Stimulated activated naive CD8-positive, alpha-beta T cell treated with anti-CD3 and anti-CD28 coated beads, Interleukin-15, amount 100 ng/mL, for 72 hours (primary cell): ENCODE results near the gene B3GAT3.

Experiments
- ATAC-seq: fragments of 150-1000 bp; cut with Tn5 transposase; 2 replicates; pipeline ENCODE4 v1.10.0; 2021; ENCODE audit warnings: mild to moderate bottlenecking, moderate library complexity
- DNase-seq, 2 donors: peaks; one replicate each; pipeline ENCODE4 v3.0.0; 2021 to 2022
- H3K27ac Mint-ChIP-seq, 2 donors: one replicate each; pipeline ENCODE4 v1.8.0; 2022; ENCODE audit warnings: mild to moderate bottlenecking in 2 of 2, mixed read lengths in 2 of 2, moderate library complexity in 2 of 2
- H3K27me3 Mint-ChIP-seq: one replicate; pipeline ENCODE4 v1.8.0; 2022; ENCODE audit warnings: mixed read lengths
- H3K4me1 Mint-ChIP-seq: one replicate; pipeline ENCODE4 v1.8.0; 2022; ENCODE audit warnings: mild to moderate bottlenecking, mixed read lengths
- H3K4me3 Mint-ChIP-seq, 2 donors: one replicate each; pipeline ENCODE4 v1.8.0; 2022; ENCODE audit warnings: mild to moderate bottlenecking in 2 of 2, mixed read lengths in 2 of 2, moderate library complexity in 1 of 2
- H3K9me3 Mint-ChIP-seq, 2 donors: one replicate each; pipeline ENCODE4 v1.8.0; 2022; ENCODE audit warnings: mixed read lengths in 2 of 2

The B3GAT3 gene

DNA sequence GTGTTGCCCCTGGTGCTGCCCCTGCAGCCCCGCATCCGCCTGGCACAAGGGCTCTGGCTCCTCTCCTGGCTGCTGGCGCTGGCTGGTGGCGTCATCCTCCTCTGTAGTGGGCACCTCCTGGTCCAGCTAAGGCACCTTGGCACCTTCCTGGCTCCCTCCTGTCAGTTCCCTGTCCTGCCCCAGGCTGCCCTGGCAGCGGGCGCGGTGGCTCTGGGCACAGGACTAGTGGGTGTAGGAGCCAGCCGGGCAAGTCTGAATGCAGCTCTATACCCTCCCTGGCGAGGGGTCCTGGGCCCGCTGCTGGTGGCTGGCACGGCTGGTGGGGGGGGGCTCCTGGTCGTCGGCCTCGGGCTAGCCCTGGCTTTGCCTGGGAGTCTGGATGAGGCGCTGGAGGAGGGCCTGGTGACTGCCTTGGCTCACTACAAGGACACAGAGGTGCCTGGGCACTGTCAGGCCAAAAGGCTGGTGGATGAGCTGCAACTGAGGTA, 8.5 kb downstream of the B3GAT3 start:
- Mint-ChIP-seq H3K27me3 (no peaks in the 10 kb centered on the region), H3K4me1 (peaks cover 74% of the 10 kb centered on the region), H3K9me3 (no peaks in the 10 kb centered on the region), H3K4me3 (peak overlapping the region in 1 of 2 donors; percentile 45), H3K27ac (peak overlapping the region in 1 of 2 donors; percentile 82)
- ATAC-seq (no peak), DNase-seq (peak in 1 of 2 donors; percentile 32)

- Mint-ChIP-seq H3K4me3 (peak within 1 kb of the TSS; percentile 95 to 97), H3K27me3 (no peaks in the 10 kb centered on the region), H3K27ac (peak within 1 kb of the TSS; percentile 97 to 99), H3K9me3 (no peaks in the 10 kb centered on the region), H3K4me1 (peaks cover 81% of the 10 kb centered on the region)
- ATAC-seq (peak; percentile 81), DNase-seq (peak; percentile 91)
Measured at GRCh38 chr11:62612366-62613290, 9.2 kb downstream of the B3GAT3 start, which contains the start of the genes EML3 and ROM1. Gene EML3, minus strand, starts transcription at chr11:62612775. Its CDS starts 318 bp downstream, at chr11:62612457. Gene ROM1, plus strand, starts transcription at chr11:62613257. Its CDS starts 25 bp downstream, at chr11:62613282.

GRCh38 chr11:62611705-62612365, 10.0 kb downstream of the B3GAT3 start:
- Mint-ChIP-seq H3K4me1 (peaks cover 77% of the 10 kb centered on the region), H3K9me3 (no peaks in the 10 kb centered on the region), H3K27ac (peak overlapping the region; percentile 97 to 99), H3K27me3 (no peaks in the 10 kb centered on the region), H3K4me3 (peak overlapping the region; percentile 95 to 97)
- peak; percentile 61 for ATAC-seq
- peak in 1 of 2 donors; percentile 72 for DNase-seq

GRCh38 chr11:62610814-62611704, 10.7 kb downstream of the B3GAT3 start:
- no peaks in the 10 kb centered on the region for H3K9me3 Mint-ChIP-seq
- H3K4me1 Mint-ChIP-seq: peaks cover 73% of the 10 kb centered on the region
- H3K27me3 Mint-ChIP-seq: no peaks in the 10 kb centered on the region
- DNase-seq (no peak), ATAC-seq (no peak)
- H3K4me3 Mint-ChIP-seq: peak overlapping the region; percentile 95 to 97
- H3K27ac Mint-ChIP-seq: peak overlapping the region; percentile 97 to 99

GRCh38 chr11:62610403-62610802, 11.4 kb downstream of the B3GAT3 start:
- Mint-ChIP-seq H3K4me1 (peaks cover 77% of the 10 kb centered on the region), H3K27me3 (no peaks in the 10 kb centered on the region), H3K9me3 (no peaks in the 10 kb centered on the region), H3K27ac (peak overlapping the region; percentile 93 to 94), H3K4me3 (peak overlapping the region; percentile 95 to 97)
- DNase-seq: no peak
- ATAC-seq: no peak

DNA sequence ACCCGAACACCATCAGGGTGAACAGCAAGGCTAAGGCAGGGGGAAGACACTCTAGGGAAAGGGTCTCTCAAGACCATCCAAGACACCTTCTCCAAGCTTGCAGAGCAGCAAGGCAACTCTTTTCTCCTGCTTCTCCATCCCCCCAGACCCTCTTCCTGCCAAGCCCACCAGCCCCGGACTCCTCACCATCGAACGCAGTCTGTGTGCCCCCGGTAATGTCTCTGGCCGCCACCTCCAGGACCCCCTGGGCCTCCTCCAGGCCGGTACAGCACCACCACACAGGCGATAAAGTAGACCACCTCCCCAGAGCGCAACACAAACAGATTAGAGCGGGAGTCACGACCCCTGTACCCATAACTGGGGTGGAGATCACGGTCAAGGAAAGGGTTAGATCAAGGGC, 13.0 kb downstream of the B3GAT3 start:
- Mint-ChIP-seq H3K4me3 (peak overlapping the region in 1 of 2 donors; percentile 0), H3K27ac (peak overlapping the region; percentile 7 to 20), H3K27me3 (no peaks in the 10 kb centered on the region), H3K9me3 (no peaks in the 10 kb centered on the region), H3K4me1 (peaks cover 74% of the 10 kb centered on the region)
- DNase-seq: no peak
- no peak for ATAC-seq

- peak overlapping the region in 1 of 2 donors; percentile 27 for H3K27ac Mint-ChIP-seq
- H3K27me3 Mint-ChIP-seq: no peaks in the 10 kb centered on the region
- H3K9me3 Mint-ChIP-seq: no peaks in the 10 kb centered on the region
- no peak for DNase-seq
- ATAC-seq: no peak
- H3K4me3 Mint-ChIP-seq: no peak overlapping the region
- peaks cover 76% of the 10 kb centered on the region for H3K4me1 Mint-ChIP-seq
Measured at GRCh38 chr11:62607714-62608113, 14.1 kb downstream of the B3GAT3 start.

DNA sequence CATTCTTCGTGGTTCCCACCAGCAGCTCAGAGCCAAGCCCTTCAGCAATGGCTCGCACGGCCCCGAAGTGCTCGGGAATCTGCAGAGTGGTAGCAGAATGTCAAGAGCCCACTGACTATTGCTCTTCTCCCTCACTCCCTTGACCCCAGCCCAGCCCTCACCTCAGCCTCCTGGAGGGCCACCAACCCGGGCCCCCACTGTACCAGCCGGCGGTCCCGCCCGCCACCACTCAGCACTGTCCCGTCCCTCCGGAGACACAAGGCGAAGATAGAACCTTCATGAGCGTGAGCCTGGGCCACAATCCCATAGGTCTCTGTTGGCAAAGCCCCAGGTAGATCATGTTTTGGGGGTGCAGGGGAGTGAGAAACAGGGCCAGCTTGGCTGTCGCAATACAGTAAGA, 15.9 kb downstream of the B3GAT3 start:
- no peak for DNase-seq
- ATAC-seq: no peak
- H3K27me3 Mint-ChIP-seq: no peaks in the 10 kb centered on the region
- H3K4me1 Mint-ChIP-seq: peaks cover 78% of the 10 kb centered on the region
- H3K27ac Mint-ChIP-seq: no peak overlapping the region
- H3K4me3 Mint-ChIP-seq: no peak overlapping the region
- H3K9me3 Mint-ChIP-seq: no peaks in the 10 kb centered on the region

- no peak overlapping the region for H3K4me3 Mint-ChIP-seq
- DNase-seq (no peak), ATAC-seq (no peak)
- H3K27ac Mint-ChIP-seq: no peak overlapping the region
- peaks cover 73% of the 10 kb centered on the region for H3K4me1 Mint-ChIP-seq
- H3K27me3 Mint-ChIP-seq: no peaks in the 10 kb centered on the region
- H3K9me3 Mint-ChIP-seq: no peaks in the 10 kb centered on the region
Measured at GRCh38 chr11:62605467-62605866, 16.3 kb downstream of the B3GAT3 start.

GRCh38 chr11:62604460-62605120, 17.2 kb downstream of the B3GAT3 start:
- Mint-ChIP-seq H3K27ac (peak overlapping the region in 1 of 2 donors; percentile 42), H3K9me3 (no peaks in the 10 kb centered on the region), H3K4me1 (peaks cover 70% of the 10 kb centered on the region), H3K27me3 (no peaks in the 10 kb centered on the region), H3K4me3 (no peak overlapping the region)
- no peak for DNase-seq
- ATAC-seq: no peak

- H3K27ac Mint-ChIP-seq: peak overlapping the region in 1 of 2 donors; percentile 38
- H3K4me3 Mint-ChIP-seq: peak overlapping the region in 1 of 2 donors; percentile 85
- ATAC-seq (no peak), DNase-seq (no peak)
- no peaks in the 10 kb centered on the region for H3K27me3 Mint-ChIP-seq
- H3K4me1 Mint-ChIP-seq: peaks cover 70% of the 10 kb centered on the region
- no peaks in the 10 kb centered on the region for H3K9me3 Mint-ChIP-seq
Measured at GRCh38 chr11:62603776-62604299, 17.9 kb downstream of the B3GAT3 start.

DNA sequence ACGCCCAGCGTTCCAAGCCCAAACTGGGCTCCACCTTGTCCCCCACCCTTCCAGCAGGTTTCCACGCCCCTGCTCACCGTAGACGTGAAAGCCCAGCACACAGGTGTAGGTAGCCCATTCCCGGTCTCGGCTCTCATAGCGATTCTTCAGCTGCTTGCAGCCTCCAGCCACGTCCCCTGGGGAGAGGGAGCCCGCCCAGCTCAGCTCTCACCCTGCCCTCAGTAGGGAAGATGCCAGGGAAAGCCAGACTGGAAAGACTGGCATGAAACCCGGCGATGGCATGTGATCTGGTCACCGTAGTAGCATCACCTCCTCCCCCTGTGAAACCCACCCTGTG, 18.7 kb downstream of the B3GAT3 start:
- H3K27ac Mint-ChIP-seq: peak overlapping the region in 1 of 2 donors; percentile 14
- DNase-seq: no peak
- H3K4me3 Mint-ChIP-seq: peak overlapping the region in 1 of 2 donors; percentile 85
- H3K4me1 Mint-ChIP-seq: peaks cover 70% of the 10 kb centered on the region
- no peak for ATAC-seq
- no peaks in the 10 kb centered on the region for H3K27me3 Mint-ChIP-seq
- H3K9me3 Mint-ChIP-seq: no peaks in the 10 kb centered on the region

GRCh38 chr11:62602141-62603071, 19.4 kb downstream of the B3GAT3 start:
- Mint-ChIP-seq H3K4me3 (peak overlapping the region; percentile 85 to 98), H3K27ac (peak overlapping the region; percentile 72 to 92), H3K4me1 (peaks cover 70% of the 10 kb centered on the region), H3K9me3 (no peaks in the 10 kb centered on the region), H3K27me3 (no peaks in the 10 kb centered on the region)
- no peak for ATAC-seq
- DNase-seq: no peak
